Liver (tissue), 9 donors: ENCODE data around the gene NUDT11. TPM values are rescaled to one million over a fixed set of nuclear protein-coding genes. Genes with fewer than 3 reads are reported as not detected.

Experiments used
- DNase-seq: peaks from one replicate; pipeline ENCODE4 v3.0.0-alpha.2; 2017; ENCODE audit warnings: low spot score
- H3K27ac ChIP-seq, 2 donors: one replicate each; pipeline ENCODE4 v1.7.0; 2013; ENCODE audit warnings: inconsistent platforms in 2 of 2, low read length in 2 of 2, control low read depth in 1 of 2, low read depth in 1 of 2, mild to moderate bottlenecking in 1 of 2
- H3K27me3 ChIP-seq, 4 donors: one replicate each; pipeline versions ENCODE4 v1.6.1 to v1.7.0; 2013; ENCODE audit warnings: low read length in 3 of 4, inconsistent platforms in 1 of 4, mild to moderate bottlenecking in 1 of 4, moderate library complexity in 1 of 4; ENCODE audit not compliant: control insufficient read depth in 4 of 4, insufficient read depth in 4 of 4
- H3K36me3 ChIP-seq, 4 donors: one replicate each; pipeline versions ENCODE4 v1.6.1 to v1.7.0; 2013; ENCODE audit warnings: low read length in 3 of 4, mild to moderate bottlenecking in 3 of 4, low read depth in 1 of 4, moderate library complexity in 1 of 4; ENCODE audit not compliant: control insufficient read depth in 4 of 4, insufficient read depth in 3 of 4
- H3K4me1 ChIP-seq, 4 donors: one replicate each; pipeline versions ENCODE4 v1.6.1 to v1.7.0; 2013; ENCODE audit warnings: low read length in 3 of 4, mild to moderate bottlenecking in 3 of 4, moderate library complexity in 1 of 4; ENCODE audit not compliant: control insufficient read depth in 4 of 4, insufficient read depth in 4 of 4
- H3K4me3 ChIP-seq, 3 donors: one replicate each; pipeline versions ENCODE4 v1.6.1 to v1.7.0; 2013; ENCODE audit warnings: low read length in 3 of 3, control low read depth in 1 of 3, low read depth in 1 of 3, mild to moderate bottlenecking in 1 of 3
- H3K9ac ChIP-seq, 2 donors: one replicate each; pipeline ENCODE4 v1.7.0; 2013; ENCODE audit warnings: low read length in 2 of 2, mild to moderate bottlenecking in 2 of 2, moderate library complexity in 2 of 2, control low read depth in 1 of 2, low read depth in 1 of 2
- H3K9me3 ChIP-seq, 4 donors: one replicate each; pipeline versions ENCODE4 v1.6.1 to v1.7.0; 2013; ENCODE audit warnings: low read length in 3 of 4; ENCODE audit not compliant: control insufficient read depth in 4 of 4
- EGR1 ChIP-seq, 2 donors: IDR thresholded peaks; 2 replicates each; pipeline ENCODE4 v1.6.1; 2016 to 2018; ENCODE audit warnings: antibody characterized with exemption in 2 of 2, low read depth in 2 of 2
- FOXA1 ChIP-seq: IDR thresholded peaks from 2 replicates; pipeline ENCODE4 v1.6.1; 2016; ENCODE audit warnings: antibody characterized with exemption
- FOXA2 ChIP-seq: IDR thresholded peaks from 2 replicates; pipeline ENCODE4 v1.6.1; 2016; ENCODE audit warnings: antibody characterized with exemption
- GABPA ChIP-seq, 2 donors: IDR thresholded peaks in 1 of 2; conservative IDR thresholded peaks in 1 of 2; 2 replicates each; pipeline ENCODE4 v1.6.1; 2016; ENCODE audit warnings: antibody characterized with exemption in 2 of 2, mild to moderate bottlenecking in 1 of 2, moderate library complexity in 1 of 2
- HNF4G ChIP-seq: IDR thresholded peaks from 2 replicates; pipeline ENCODE4 v1.6.1; 2016; ENCODE audit warnings: antibody characterized with exemption
- JUND ChIP-seq, 2 donors: IDR thresholded peaks; 2 replicates each; pipeline ENCODE4 v1.6.1; 2016; ENCODE audit warnings: antibody characterized with exemption in 2 of 2
- NR2F2 ChIP-seq: IDR thresholded peaks from 2 replicates; pipeline ENCODE4 v1.6.1; 2016; ENCODE audit warnings: antibody characterized with exemption
- RAD21 ChIP-seq, 2 donors: IDR thresholded peaks; 2 replicates each; pipeline ENCODE4 v1.6.1; 2016; ENCODE audit warnings: antibody characterized with exemption in 2 of 2, mild to moderate bottlenecking in 2 of 2
- RXRA ChIP-seq, 2 donors: IDR thresholded peaks; 2 replicates each; pipeline ENCODE4 v1.6.1; 2017 to 2018; ENCODE audit warnings: antibody characterized with exemption in 2 of 2, mild to moderate bottlenecking in 1 of 2
- SP1 ChIP-seq: IDR thresholded peaks from 2 replicates; pipeline ENCODE4 v1.6.1; 2018; ENCODE audit warnings: antibody characterized with exemption, mild to moderate bottlenecking
- TAF1 ChIP-seq: conservative IDR thresholded peaks from 2 replicates; pipeline ENCODE4 v1.6.1; 2016; ENCODE audit warnings: antibody characterized with exemption, mild to moderate bottlenecking
- YY1 ChIP-seq: IDR thresholded peaks from 2 replicates; pipeline ENCODE4 v1.6.1; 2016; ENCODE audit warnings: antibody characterized with exemption, mild to moderate bottlenecking
- WGBS: extraction: QIAGEN DNeasy Blood & Tissue Kit; methylation state at CpG from one replicate; pipeline ENCODE4 v1.1.7; 2013; 5-methylcytosine and 5-hydroxymethylcytosine counted together
- polyA plus RNA-seq, 2 donors: library from polyadenylated mRNA; stranded (reverse) in 1 of 2; unstranded in 1 of 2; fragments of 200-250 nt in 1 of 2; fragments of >200 nt in 1 of 2; fragmentation: Nextera tagmentation in 1 of 2; extraction: Ambion mirVana in 1 of 2; gene quantifications; one replicate each; pipeline versions ENCODE4 v1.2.1 to v1.2.3, GENCODE V29; 2013 to 2015
- total RNA-seq, 2 donors: library from RNA; depleted of rRNA; stranded (reverse); fragments of >200 nt; gene quantifications; one replicate each; pipeline ENCODE4 v1.2.3, GENCODE V29; 2014
- TF ChIP-seq, protein P1 (sequence below): IDR thresholded peaks from 2 replicates; pipeline ENCODE4 v1.6.1; 2016; ENCODE audit warnings: antibody characterized with exemption
- TF ChIP-seq, protein P2 (sequence below): fragments of 150-350 bp; IDR thresholded peaks from 2 replicates; pipeline ENCODE4 v1.5.1; 2017; ENCODE audit warnings: improper control_type of control experiment, low read depth, low read length; ENCODE audit not compliant: missing input control
- TF ChIP-seq, protein P3 (sequence below): IDR thresholded peaks from 2 replicates; pipeline ENCODE4 v1.6.1; 2016; ENCODE audit warnings: antibody characterized with exemption
- TF ChIP-seq, protein P4 (sequence below): IDR thresholded peaks from 2 replicates; pipeline ENCODE4 v1.6.1; 2016; ENCODE audit warnings: antibody characterized with exemption
- donor health status: healthy.
- donor health status: healthy.
- donor health status: healthy.
- donor health status: healthy.
- donor health status: healthy.

Gene NUDT11
- total and polyA plus RNA-seq, 4 donors, result 0.02 to 0.56 (median 0.08) TPM; not detected in 1

DNA sequence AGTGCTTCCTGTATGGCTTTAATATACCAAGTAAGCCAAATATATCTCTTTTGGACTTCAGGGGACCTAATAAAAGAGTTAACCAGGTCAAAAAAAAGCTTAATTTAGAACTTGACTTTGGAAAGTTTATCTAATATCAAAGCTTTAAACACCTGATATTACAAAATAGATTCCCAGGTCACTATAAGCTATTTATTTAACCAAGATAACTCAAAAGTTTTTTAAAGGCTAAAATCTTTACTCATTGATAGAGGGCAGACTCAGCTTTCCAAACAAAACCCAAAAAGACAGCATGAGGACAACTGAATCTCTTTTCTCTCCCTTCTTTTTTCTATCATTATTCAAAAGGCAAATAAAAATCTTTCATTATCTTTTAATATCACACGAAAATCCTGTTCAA is 19.5 kb downstream of the NUDT11 start:
- Histone ChIP-seq H3K4me3 (no peak overlapping the region), H3K36me3 (no peaks in the 10 kb centered on the region), H3K9ac (no peak overlapping the region), H3K27ac (no peak overlapping the region), H3K9me3 (no peaks in the 10 kb centered on the region), H3K4me1 (no peaks in the 10 kb centered on the region), H3K27me3 (peaks cover 0 to 2% (median 0%) of the 10 kb centered on the region in 4 donors)
- no peak for DNase-seq
- TF ChIP-seq, protein P1, sequence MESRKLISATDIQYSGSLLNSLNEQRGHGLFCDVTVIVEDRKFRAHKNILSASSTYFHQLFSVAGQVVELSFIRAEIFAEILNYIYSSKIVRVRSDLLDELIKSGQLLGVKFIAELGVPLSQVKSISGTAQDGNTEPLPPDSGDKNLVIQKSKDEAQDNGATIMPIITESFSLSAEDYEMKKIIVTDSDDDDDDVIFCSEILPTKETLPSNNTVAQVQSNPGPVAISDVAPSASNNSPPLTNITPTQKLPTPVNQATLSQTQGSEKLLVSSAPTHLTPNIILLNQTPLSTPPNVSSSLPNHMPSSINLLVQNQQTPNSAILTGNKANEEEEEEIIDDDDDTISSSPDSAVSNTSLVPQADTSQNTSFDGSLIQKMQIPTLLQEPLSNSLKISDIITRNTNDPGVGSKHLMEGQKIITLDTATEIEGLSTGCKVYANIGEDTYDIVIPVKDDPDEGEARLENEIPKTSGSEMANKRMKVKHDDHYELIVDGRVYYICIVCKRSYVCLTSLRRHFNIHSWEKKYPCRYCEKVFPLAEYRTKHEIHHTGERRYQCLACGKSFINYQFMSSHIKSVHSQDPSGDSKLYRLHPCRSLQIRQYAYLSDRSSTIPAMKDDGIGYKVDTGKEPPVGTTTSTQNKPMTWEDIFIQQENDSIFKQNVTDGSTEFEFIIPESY, result no peak
- no peak for TF ChIP-seq JUND (IDR thresholded peaks at IDR 0.05)
- no peak for TF ChIP-seq HNF4G
- TF ChIP-seq, protein P2, sequence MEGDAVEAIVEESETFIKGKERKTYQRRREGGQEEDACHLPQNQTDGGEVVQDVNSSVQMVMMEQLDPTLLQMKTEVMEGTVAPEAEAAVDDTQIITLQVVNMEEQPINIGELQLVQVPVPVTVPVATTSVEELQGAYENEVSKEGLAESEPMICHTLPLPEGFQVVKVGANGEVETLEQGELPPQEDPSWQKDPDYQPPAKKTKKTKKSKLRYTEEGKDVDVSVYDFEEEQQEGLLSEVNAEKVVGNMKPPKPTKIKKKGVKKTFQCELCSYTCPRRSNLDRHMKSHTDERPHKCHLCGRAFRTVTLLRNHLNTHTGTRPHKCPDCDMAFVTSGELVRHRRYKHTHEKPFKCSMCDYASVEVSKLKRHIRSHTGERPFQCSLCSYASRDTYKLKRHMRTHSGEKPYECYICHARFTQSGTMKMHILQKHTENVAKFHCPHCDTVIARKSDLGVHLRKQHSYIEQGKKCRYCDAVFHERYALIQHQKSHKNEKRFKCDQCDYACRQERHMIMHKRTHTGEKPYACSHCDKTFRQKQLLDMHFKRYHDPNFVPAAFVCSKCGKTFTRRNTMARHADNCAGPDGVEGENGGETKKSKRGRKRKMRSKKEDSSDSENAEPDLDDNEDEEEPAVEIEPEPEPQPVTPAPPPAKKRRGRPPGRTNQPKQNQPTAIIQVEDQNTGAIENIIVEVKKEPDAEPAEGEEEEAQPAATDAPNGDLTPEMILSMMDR, result no peak
- TF ChIP-seq, protein P3, sequence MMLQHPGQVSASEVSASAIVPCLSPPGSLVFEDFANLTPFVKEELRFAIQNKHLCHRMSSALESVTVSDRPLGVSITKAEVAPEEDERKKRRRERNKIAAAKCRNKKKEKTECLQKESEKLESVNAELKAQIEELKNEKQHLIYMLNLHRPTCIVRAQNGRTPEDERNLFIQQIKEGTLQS, result no peak
- TF ChIP-seq NR2F2, result no peak
- TF ChIP-seq EGR1 (IDR thresholded peaks at IDR 0.05; ENCODE audit: low read depth in 2 of 2), result no peak
- TF ChIP-seq SP1, result no peak
- no peak for TF ChIP-seq RAD21 (IDR thresholded peaks at IDR 0.05)
- no peak for TF ChIP-seq FOXA2
- TF ChIP-seq YY1, result no peak
- TF ChIP-seq FOXA1, result no peak
- TF ChIP-seq, protein P4, sequence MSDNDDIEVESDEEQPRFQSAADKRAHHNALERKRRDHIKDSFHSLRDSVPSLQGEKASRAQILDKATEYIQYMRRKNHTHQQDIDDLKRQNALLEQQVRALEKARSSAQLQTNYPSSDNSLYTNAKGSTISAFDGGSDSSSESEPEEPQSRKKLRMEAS, result no peak
- no peak for TF ChIP-seq GABPA (IDR thresholded peaks at IDR 0.05 in 1 of 2, conservative IDR thresholded peaks at IDR 0.05 in 1 of 2)
- TF ChIP-seq TAF1, result no peak
- TF ChIP-seq RXRA (IDR thresholded peaks at IDR 0.05), result no peak
- WGBS, result 76% methylated on average over 1 of the region's 1 CpG

DNA sequence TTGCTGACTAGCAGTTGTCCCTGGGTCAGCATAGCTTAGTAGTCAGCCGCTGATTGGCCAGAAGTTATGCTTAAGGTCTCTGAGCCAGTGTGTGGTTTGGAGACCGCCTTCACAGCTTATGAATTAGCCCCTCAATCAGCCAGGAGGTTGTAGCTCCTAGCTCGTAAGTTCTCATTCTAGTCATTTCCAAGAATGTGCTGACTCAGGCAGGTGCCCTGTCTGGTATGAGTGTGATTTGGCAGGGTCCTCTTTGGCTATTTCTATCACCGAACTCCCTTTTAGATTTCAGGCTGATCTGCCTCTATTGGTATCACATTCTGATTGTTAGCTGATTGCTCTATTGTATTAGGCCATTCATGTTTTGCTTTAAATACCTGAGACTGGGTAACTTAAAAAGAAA is 33.1 kb downstream of the NUDT11 start:
- no peak for DNase-seq
- no peak for TF ChIP-seq JUND (IDR thresholded peaks at IDR 0.05)
- no peak for TF ChIP-seq FOXA1
- TF ChIP-seq GABPA (IDR thresholded peaks at IDR 0.05 in 1 of 2, conservative IDR thresholded peaks at IDR 0.05 in 1 of 2), result no peak
- no peak for TF ChIP-seq NR2F2
- no peak for TF ChIP-seq RXRA (IDR thresholded peaks at IDR 0.05)
- no peak for TF ChIP-seq RAD21 (IDR thresholded peaks at IDR 0.05)
- TF ChIP-seq EGR1 (IDR thresholded peaks at IDR 0.05; ENCODE audit: low read depth in 2 of 2), result no peak
- no peak for TF ChIP-seq FOXA2
- no peak for TF ChIP-seq SP1
- TF ChIP-seq YY1, result no peak
- no peak for TF ChIP-seq HNF4G
- TF ChIP-seq, protein P1, result no peak
- TF ChIP-seq, protein P4, result no peak
- no peaks in the 10 kb centered on the region for H3K27me3 ChIP-seq
- WGBS, result 88% methylated on average over 4 of the region's 4 CpGs
- no peak overlapping the region for H3K9ac ChIP-seq
- no peak overlapping the region for H3K4me3 ChIP-seq
- no peak overlapping the region for H3K27ac ChIP-seq
- no peaks in the 10 kb centered on the region for H3K4me1 ChIP-seq
- no peaks in the 10 kb centered on the region for H3K9me3 ChIP-seq
- no peaks in the 10 kb centered on the region for H3K36me3 ChIP-seq
